PFSK-1 (cell line): ENCODE results near the gene CCDC27.

Experiments used
- FOXP2 ChIP-seq: optimal IDR thresholded peaks from 2 replicates; pipeline ENCODE3; 2011; ENCODE audit warnings: borderline replicate concordance, control low read depth, inconsistent platforms; ENCODE audit not compliant: insufficient read depth; ENCODE audit errors: extremely low read length, extremely low read depth
- POLR2AphosphoS5 ChIP-seq: IDR thresholded peaks from 2 replicates; pipeline ENCODE4 v1.6.1; 2012; ENCODE audit warnings: low read depth, mild to moderate bottlenecking, control low read depth, low read length, moderate library complexity
- REST ChIP-seq, 2 experiments: IDR thresholded peaks; 2 replicates each; pipeline versions ENCODE4 v1.6.1 to v1.8.0; 2011 to 2012; ENCODE audit warnings: low read depth in 2 of 2, low read length in 2 of 2, control low read depth in 1 of 2, inconsistent platforms in 1 of 2, mild to moderate bottlenecking in 1 of 2, moderate library complexity in 1 of 2; ENCODE audit not compliant: insufficient read depth in 1 of 2
- SIN3A ChIP-seq: IDR thresholded peaks from 2 replicates; pipeline ENCODE4 v1.6.1; 2012; ENCODE audit warnings: mild to moderate bottlenecking, low read length, moderate library complexity, borderline replicate concordance; ENCODE audit not compliant: insufficient read depth
- TAF1 ChIP-seq: IDR thresholded peaks from 2 replicates; pipeline ENCODE4 v1.6.1; 2012; ENCODE audit warnings: low read length, control low read depth, borderline replicate concordance; ENCODE audit not compliant: insufficient read depth

CCDC27 gene

GRCh38 chr1:3749512-3749911 lies 2.7 kb upstream of the CCDC27 start:
- TF ChIP-seq POLR2AphosphoS5 (no peak), REST (IDR thresholded peaks at IDR 0.05; ENCODE audit: insufficient read depth in 1 of 2, low read depth in 2 of 2, low read length in 2 of 2) (no peak), TAF1 (no peak), SIN3A (no peak), FOXP2 (no peak)

- TF ChIP-seq POLR2AphosphoS5: no peak
- TF ChIP-seq REST (IDR thresholded peaks at IDR 0.05; ENCODE audit: insufficient read depth in 1 of 2, low read depth in 2 of 2, low read length in 2 of 2): no peak
- TF ChIP-seq FOXP2: no peak
- no peak for TF ChIP-seq SIN3A
- TF ChIP-seq TAF1: no peak
Measured at GRCh38 chr1:3750741-3751140, 1.5 kb upstream of the CCDC27 start.

- TF ChIP-seq POLR2AphosphoS5: no peak
- no peak for TF ChIP-seq FOXP2
- no peak for TF ChIP-seq REST (IDR thresholded peaks at IDR 0.05; ENCODE audit: insufficient read depth in 1 of 2, low read depth in 2 of 2, low read length in 2 of 2)
- TF ChIP-seq TAF1: no peak
- no peak for TF ChIP-seq SIN3A
Measured at GRCh38 chr1:3753656-3754454, 1.6 kb downstream of the CCDC27 start.

GRCh38 chr1:3756394-3756793 lies 4.1 kb downstream of the CCDC27 start:
- no peak for TF ChIP-seq REST (IDR thresholded peaks at IDR 0.05; ENCODE audit: insufficient read depth in 1 of 2, low read depth in 2 of 2, low read length in 2 of 2)
- TF ChIP-seq SIN3A: no peak
- TF ChIP-seq TAF1: no peak
- no peak for TF ChIP-seq FOXP2
- TF ChIP-seq POLR2AphosphoS5: no peak

GRCh38 chr1:3759164-3759563 lies 6.9 kb downstream of the CCDC27 start:
- no peak for TF ChIP-seq POLR2AphosphoS5
- no peak for TF ChIP-seq SIN3A
- TF ChIP-seq TAF1: no peak
- TF ChIP-seq REST (IDR thresholded peaks at IDR 0.05; ENCODE audit: insufficient read depth in 1 of 2, low read depth in 2 of 2, low read length in 2 of 2): no peak
- TF ChIP-seq FOXP2: no peak
